Stimulated activated CD4-positive, alpha-beta T cell treated with anti-CD3 and anti-CD28 coated beads, Interleukin-2, amount 100 ng/mL, for 48 hours (primary cell): ENCODE data around the gene TMSB4X.
"Not testable (repeated sequence)": the region's sequence is repeated elsewhere in the genome, so short reads cannot be mapped to it uniquely, and the experiment has no call there.

ENCODE experiments used
- DNase-seq, 2 donors: peaks; one replicate each; pipeline ENCODE4 v3.0.0-alpha.2; 2020

TMSB4X gene

GRCh38 chrX:12955882-12956703 lies 18.8 kb upstream of the TMSB4X start:
- peak in 1 of 2 donors; percentile 32 for DNase-seq

- DNase-seq, result peak in 1 of 2 donors; percentile 31
Observed at GRCh38 chrX:12956704-12957534, 18.0 kb upstream of the TMSB4X start.

GRCh38 chrX:12958059-12958458 lies 16.9 kb upstream of the TMSB4X start:
- no peak for DNase-seq

GRCh38 chrX:12958461-12958860 lies 16.4 kb upstream of the TMSB4X start:
- DNase-seq, result no peak

- DNase-seq, result no peak
Observed at GRCh38 chrX:12961196-12961718, 13.7 kb upstream of the TMSB4X start.

- DNase-seq, result no peak
Observed at GRCh38 chrX:12962041-12962504, 12.8 kb upstream of the TMSB4X start.

- not testable (repeated sequence) for DNase-seq
Observed at GRCh38 chrX:12963210-12963850, 11.6 kb upstream of the TMSB4X start.

GRCh38 chrX:12965131-12965940 lies 9.6 kb upstream of the TMSB4X start:
- no peak for DNase-seq

- no peak for DNase-seq
Observed at GRCh38 chrX:12966151-12966550, 8.8 kb upstream of the TMSB4X start.

- no peak for DNase-seq
Observed at GRCh38 chrX:12967711-12968465, 7.0 kb upstream of the TMSB4X start.

GRCh38 chrX:12970691-12971202 lies 4.2 kb upstream of the TMSB4X start:
- DNase-seq, result no peak

GRCh38 chrX:12971282-12972003 lies 3.5 kb upstream of the TMSB4X start:
- peak in 1 of 2 donors; percentile 26 for DNase-seq

- DNase-seq, result no peak
Observed at GRCh38 chrX:12972243-12972642, 2.7 kb upstream of the TMSB4X start.

- DNase-seq, result peak in 1 of 2 donors; percentile 17
Observed at GRCh38 chrX:12972878-12973560, 1.9 kb upstream of the TMSB4X start.

GRCh38 chrX:12973561-12974304 lies 1.2 kb upstream of the TMSB4X start:
- no peak for DNase-seq

- peak in 1 of 2 donors; percentile 41 for DNase-seq
Observed at GRCh38 chrX:12974305-12974795, 560 bp upstream of the TMSB4X start.

GRCh38 chrX:12975670-12975965 lies 708 bp downstream of the TMSB4X start:
- no peak for DNase-seq

- no peak for DNase-seq
Observed at GRCh38 chrX:12975991-12976558, 1.2 kb downstream of the TMSB4X start.
